Activated naive CD4-positive, alpha-beta T cell treated with anti-CD3 and anti-CD28 coated beads, Interleukin-2, amount 10 ng/mL, durations not matched to agents 7 days and 5 days (primary cell): Measurements from ENCODE around the gene NDUFB8.

Experiments
- CTCF ChIA-PET: fragments of 350-600 bp; sonication (Branson Sonifier 250); formaldehyde crosslinking; loops from one replicate; lab custom pipeline; 2021; ENCODE audit warnings: antibody characterized with exemption; lab: Charles Lee
- DNase-seq: peaks from one replicate; pipeline ENCODE4 v3.0.0-alpha.2; 2020
- H3K27ac Mint-ChIP-seq: one replicate; pipeline ENCODE4 v1.8.0; 2021; ENCODE audit warnings: mild to moderate bottlenecking, moderate library complexity, mixed read lengths
- H3K27me3 Mint-ChIP-seq: one replicate; pipeline ENCODE4 v1.8.0; 2021; ENCODE audit warnings: mild to moderate bottlenecking, mixed read lengths
- H3K36me3 Mint-ChIP-seq: one replicate; pipeline ENCODE4 v1.8.0; 2021; ENCODE audit warnings: mixed read lengths
- H3K4me1 Mint-ChIP-seq: one replicate; pipeline ENCODE4 v1.8.0; 2021; ENCODE audit warnings: mixed read lengths
- H3K4me3 Mint-ChIP-seq: one replicate; pipeline ENCODE4 v1.8.0; 2021; ENCODE audit warnings: mild to moderate bottlenecking, moderate library complexity, mixed read lengths
- H3K9me3 Mint-ChIP-seq: one replicate; pipeline ENCODE4 v1.8.0; 2021; ENCODE audit warnings: mixed read lengths

Gene NDUFB8

GRCh38 chr10:100562008-100562672 is 32.5 kb upstream of the NDUFB8 start:
- CTCF ChIA-PET = interaction anchor here (0.6 to 4.0 kb wide), 11 partner anchors 12 to 316 kb away, joined by 3 to 31 read pairs (median 3); partner anchors contain the start of genes HIF1AN and PAX2
- Mint-ChIP-seq H3K9me3 (no peaks in the 10 kb centered on the region), H3K27me3 (peaks cover 49% of the 10 kb centered on the region), H3K27ac (no peak overlapping the region), H3K4me3 (no peak overlapping the region), H3K4me1 (peaks cover 19% of the 10 kb centered on the region), H3K36me3 (peaks cover 5% of the 10 kb centered on the region)
- peak; percentile 86 for DNase-seq

GRCh38 chr10:100561005-100561404 is 31.3 kb upstream of the NDUFB8 start:
- CTCF ChIA-PET = interaction anchor here (0.7 to 4.0 kb wide), 6 partner anchors 10 to 453 kb away, joined by 3 to 31 read pairs (median 6); partner anchors contain the start of gene PAX2
- H3K4me3 Mint-ChIP-seq = no peak overlapping the region
- no peak overlapping the region for H3K27ac Mint-ChIP-seq

GRCh38 chr10:100560248-100560647 is 30.6 kb upstream of the NDUFB8 start:
- Mint-ChIP-seq H3K4me3 (no peak overlapping the region), H3K27me3 (peaks cover 45% of the 10 kb centered on the region), H3K36me3 (peaks cover 11% of the 10 kb centered on the region), H3K4me1 (peaks cover 24% of the 10 kb centered on the region), H3K27ac (no peak overlapping the region), H3K9me3 (no peaks in the 10 kb centered on the region)
- no peak for DNase-seq
- CTCF ChIA-PET = interaction anchor here (1.0 to 4.0 kb wide), 4 partner anchors 11 to 454 kb away, joined by 3 to 31 read pairs (median 4); partner anchors contain the start of gene PAX2

More at GRCh38 chr10:100561005-100561404, 31.3 kb upstream of the NDUFB8 start:
- H3K27me3 Mint-ChIP-seq = peaks cover 49% of the 10 kb centered on the region
- H3K9me3 Mint-ChIP-seq = no peaks in the 10 kb centered on the region
- DNase-seq = no peak
- H3K4me1 Mint-ChIP-seq = peaks cover 24% of the 10 kb centered on the region
- H3K36me3 Mint-ChIP-seq = peaks cover 9% of the 10 kb centered on the region

GRCh38 chr10:100554902-100555301 is 25.2 kb upstream of the NDUFB8 start:
- Mint-ChIP-seq H3K27me3 (no peaks in the 10 kb centered on the region), H3K27ac (no peak overlapping the region), H3K36me3 (peaks cover 20% of the 10 kb centered on the region), H3K4me3 (no peak overlapping the region), H3K9me3 (no peaks in the 10 kb centered on the region), H3K4me1 (peaks cover 4% of the 10 kb centered on the region)
- no peak for DNase-seq
- CTCF ChIA-PET = interaction anchor here (0.9 kb wide), 1 partner anchor 19 kb away, joined by 5 read pairs; the partner anchor contains the start of gene HIF1AN

GRCh38 chr10:100553929-100554328 is 24.3 kb upstream of the NDUFB8 start:
- Mint-ChIP-seq H3K27me3 (no peaks in the 10 kb centered on the region), H3K9me3 (no peaks in the 10 kb centered on the region), H3K27ac (no peak overlapping the region), H3K4me1 (peaks cover 4% of the 10 kb centered on the region), H3K4me3 (no peak overlapping the region), H3K36me3 (peaks cover 24% of the 10 kb centered on the region)
- CTCF ChIA-PET = interaction anchor here (0.5 to 1.8 kb wide), 3 partner anchors 10 to 358 kb away, joined by 3 to 4 read pairs (median 3); partner anchors contain the start of gene HIF1AN
- no peak for DNase-seq

GRCh38 chr10:100551738-100552137 is 22.1 kb upstream of the NDUFB8 start:
- H3K4me3 Mint-ChIP-seq = no peak overlapping the region
- CTCF ChIA-PET = interaction anchor here (1.5 kb wide), 1 partner anchor 9 kb away, joined by 6 read pairs; no protein-coding TSS in a partner anchor
- peaks cover 2% of the 10 kb centered on the region for H3K4me1 Mint-ChIP-seq
- no peaks in the 10 kb centered on the region for H3K9me3 Mint-ChIP-seq
- H3K27me3 Mint-ChIP-seq = no peaks in the 10 kb centered on the region
- H3K36me3 Mint-ChIP-seq = peaks cover 30% of the 10 kb centered on the region
- no peak overlapping the region for H3K27ac Mint-ChIP-seq
- DNase-seq = no peak

GRCh38 chr10:100551196-100551595 is 21.5 kb upstream of the NDUFB8 start:
- H3K27ac Mint-ChIP-seq = no peak overlapping the region
- no peaks in the 10 kb centered on the region for H3K27me3 Mint-ChIP-seq
- no peaks in the 10 kb centered on the region for H3K9me3 Mint-ChIP-seq
- no peak overlapping the region for H3K4me3 Mint-ChIP-seq
- CTCF ChIA-PET = interaction anchor here (1.5 kb wide), 1 partner anchor 10 kb away, joined by 6 read pairs; no protein-coding TSS in a partner anchor
- no peak for DNase-seq
- no peaks in the 10 kb centered on the region for H3K4me1 Mint-ChIP-seq
- peaks cover 31% of the 10 kb centered on the region for H3K36me3 Mint-ChIP-seq

- CTCF ChIA-PET = interaction anchor here (1.4 to 1.6 kb wide), 2 partner anchors 9 to 24 kb away, joined by 4 to 5 read pairs; partner anchors contain the start of gene HIF1AN
- Mint-ChIP-seq H3K4me1 (peaks cover 4% of the 10 kb centered on the region), H3K4me3 (no peak overlapping the region), H3K27ac (no peak overlapping the region), H3K27me3 (no peaks in the 10 kb centered on the region), H3K9me3 (no peaks in the 10 kb centered on the region), H3K36me3 (peaks cover 52% of the 10 kb centered on the region)
- no peak for DNase-seq
Observed at GRCh38 chr10:100544950-100545349, 15.3 kb upstream of the NDUFB8 start.

- DNase-seq = no peak
- peaks cover 8% of the 10 kb centered on the region for H3K4me1 Mint-ChIP-seq
- H3K4me3 Mint-ChIP-seq = no peak overlapping the region
- no peaks in the 10 kb centered on the region for H3K27me3 Mint-ChIP-seq
- H3K9me3 Mint-ChIP-seq = no peaks in the 10 kb centered on the region
- CTCF ChIA-PET = no interaction called here
- peaks cover 39% of the 10 kb centered on the region for H3K36me3 Mint-ChIP-seq
- no peak overlapping the region for H3K27ac Mint-ChIP-seq
Observed at GRCh38 chr10:100537475-100537874, 7.8 kb upstream of the NDUFB8 start.

GRCh38 chr10:100535715-100536353 is 6.2 kb upstream of the NDUFB8 start, which contains the start of gene HIF1AN:
TSS of gene HIF1AN (plus strand) at chr10:100535943. CDS start at chr10:100535959, 16 bp downstream.
- Mint-ChIP-seq H3K36me3 (peaks cover 34% of the 10 kb centered on the region), H3K4me3 (no peak within 1 kb of the TSS), H3K4me1 (peaks cover 16% of the 10 kb centered on the region), H3K27me3 (no peaks in the 10 kb centered on the region), H3K9me3 (peaks cover 4% of the 10 kb centered on the region), H3K27ac (no peak within 1 kb of the TSS)
- CTCF ChIA-PET = interaction anchor here (0.6 to 3.9 kb wide), 16 partner anchors 8 to 531 kb away, joined by 3 to 13 read pairs (median 4); no protein-coding TSS in a partner anchor
- peak; percentile 92 for DNase-seq

GRCh38 chr10:100535338-100535714 is 5.7 kb upstream of the NDUFB8 start:
- H3K27ac Mint-ChIP-seq = no peak overlapping the region
- peaks cover 4% of the 10 kb centered on the region for H3K9me3 Mint-ChIP-seq
- H3K36me3 Mint-ChIP-seq = peaks cover 29% of the 10 kb centered on the region
- no peak overlapping the region for H3K4me3 Mint-ChIP-seq
- CTCF ChIA-PET = interaction anchor here (0.6 to 3.9 kb wide), 14 partner anchors 8 to 532 kb away, joined by 3 to 13 read pairs (median 4); no protein-coding TSS in a partner anchor
- DNase-seq = no peak
- H3K4me1 Mint-ChIP-seq = peaks cover 14% of the 10 kb centered on the region
- no peaks in the 10 kb centered on the region for H3K27me3 Mint-ChIP-seq

GRCh38 chr10:100534726-100535125 is 5.1 kb upstream of the NDUFB8 start:
- H3K9me3 Mint-ChIP-seq = peaks cover 4% of the 10 kb centered on the region
- H3K4me3 Mint-ChIP-seq = no peak overlapping the region
- H3K27me3 Mint-ChIP-seq = no peaks in the 10 kb centered on the region
- CTCF ChIA-PET = interaction anchor here (1.0 to 3.9 kb wide), 7 partner anchors 10 to 52 kb away, joined by 3 to 13 read pairs (median 5); no protein-coding TSS in a partner anchor
- peaks cover 20% of the 10 kb centered on the region for H3K4me1 Mint-ChIP-seq
- H3K27ac Mint-ChIP-seq = no peak overlapping the region
- no peak for DNase-seq
- peaks cover 28% of the 10 kb centered on the region for H3K36me3 Mint-ChIP-seq

- Mint-ChIP-seq H3K36me3 (peaks cover 18% of the 10 kb centered on the region), H3K4me3 (no peak overlapping the region), H3K27ac (peak overlapping the region; percentile 13), H3K27me3 (no peaks in the 10 kb centered on the region), H3K4me1 (peaks cover 34% of the 10 kb centered on the region), H3K9me3 (peaks cover 4% of the 10 kb centered on the region)
- CTCF ChIA-PET = no interaction called here
- no peak for DNase-seq
Observed at GRCh38 chr10:100531761-100532160, 2.1 kb upstream of the NDUFB8 start.

- Mint-ChIP-seq H3K27me3 (no peaks in the 10 kb centered on the region), H3K36me3 (peaks cover 33% of the 10 kb centered on the region), H3K4me1 (peaks cover 49% of the 10 kb centered on the region), H3K4me3 (peak overlapping the region; percentile 82), H3K27ac (peak overlapping the region; percentile 93), H3K9me3 (peaks cover 4% of the 10 kb centered on the region)
- no peak for DNase-seq
- CTCF ChIA-PET = interaction anchor here (3.9 kb wide), 1 partner anchor 12 kb away, joined by 32 read pairs; no protein-coding TSS in a partner anchor
Observed at GRCh38 chr10:100528921-100529474, 673 bp downstream of the NDUFB8 start.
